ENCODE measurements around the gene LIMCH1.

The LIMCH1 gene

GRCh38 chr4:41678086-41678816, 140.3 kb downstream of the LIMCH1 start:
- Histone ChIP-seq H3F3A (ENCODE audit: control insufficient read depth, insufficient read depth) (no peaks in the 10 kb centered on the region), H3K36me3 (ENCODE audit: control insufficient read depth, low read length) (no peaks in the 10 kb centered on the region), H3K4me2 (ENCODE audit: low read length) (no peak overlapping the region), H3K9me2 (replicated peaks; ENCODE audit: control insufficient read depth, low read length) (no peaks in the 10 kb centered on the region), H3K9me3 (ENCODE audit: control insufficient read depth, insufficient read depth, low read length) (no peaks in the 10 kb centered on the region), H4K20me1 (ENCODE audit: control insufficient read depth, insufficient read depth, low read depth, low read length) (no peaks in the 10 kb centered on the region), H3K4me3 (ENCODE audit: low read length) (no peak overlapping the region), H3K79me2 (ENCODE audit: control insufficient read depth, low read length) (no peaks in the 10 kb centered on the region), H3K27me3 (ENCODE audit: control insufficient read depth, low read length) (peaks cover 8% of the 10 kb centered on the region; the same call in 1 of the 2 replicates), H3K4me1 (ENCODE audit: control insufficient read depth, low read length) (no peaks in the 10 kb centered on the region), H3K27ac (ENCODE audit: low read depth, low read length) (no peak overlapping the region)
- TF ChIP-seq EZH2phosphoT487 (IDR thresholded peaks at IDR 0.05; ENCODE audit: borderline replicate concordance, low read length) (no peak), CTCF (IDR thresholded peaks at IDR 0.05; ENCODE audit: low read depth, low read length, poor library complexity, severe bottlenecking) (no peak)

- Histone ChIP-seq H3K79me2 (ENCODE audit: control insufficient read depth, low read length) (no peaks in the 10 kb centered on the region), H3K27me3 (ENCODE audit: control insufficient read depth, low read length) (peaks cover 8% of the 10 kb centered on the region; the same call in 1 of the 2 replicates), H3K9me2 (replicated peaks; ENCODE audit: control insufficient read depth, low read length) (no peaks in the 10 kb centered on the region), H3K9me3 (ENCODE audit: control insufficient read depth, insufficient read depth, low read length) (no peaks in the 10 kb centered on the region), H3K4me3 (ENCODE audit: low read length) (no peak overlapping the region), H3K27ac (ENCODE audit: low read depth, low read length) (no peak overlapping the region), H3K4me2 (ENCODE audit: low read length) (no peak overlapping the region), H4K20me1 (ENCODE audit: control insufficient read depth, insufficient read depth, low read depth, low read length) (no peaks in the 10 kb centered on the region), H3K4me1 (ENCODE audit: control insufficient read depth, low read length) (no peaks in the 10 kb centered on the region), H3K36me3 (ENCODE audit: control insufficient read depth, low read length) (no peaks in the 10 kb centered on the region), H3F3A (ENCODE audit: control insufficient read depth, insufficient read depth) (no peaks in the 10 kb centered on the region)
- TF ChIP-seq EZH2phosphoT487 (IDR thresholded peaks at IDR 0.05; ENCODE audit: borderline replicate concordance, low read length): no peak
- no peak for TF ChIP-seq CTCF (IDR thresholded peaks at IDR 0.05; ENCODE audit: low read depth, low read length, poor library complexity, severe bottlenecking)
Measured at GRCh38 chr4:41678951-41679350, 141.0 kb downstream of the LIMCH1 start.

GRCh38 chr4:41679991-41680390, 142.0 kb downstream of the LIMCH1 start:
- H3K4me1 ChIP-seq (ENCODE audit: control insufficient read depth, low read length): no peaks in the 10 kb centered on the region
- no peaks in the 10 kb centered on the region for H3K9me2 ChIP-seq (replicated peaks; ENCODE audit: control insufficient read depth, low read length)
- H3K79me2 ChIP-seq (ENCODE audit: control insufficient read depth, low read length): no peaks in the 10 kb centered on the region
- TF ChIP-seq EZH2phosphoT487 (IDR thresholded peaks at IDR 0.05; ENCODE audit: borderline replicate concordance, low read length): no peak
- TF ChIP-seq CTCF (IDR thresholded peaks at IDR 0.05; ENCODE audit: low read depth, low read length, poor library complexity, severe bottlenecking): no peak
- no peak overlapping the region for H3K4me2 ChIP-seq (ENCODE audit: low read length)
- H3K27ac ChIP-seq (ENCODE audit: low read depth, low read length): no peak overlapping the region
- no peaks in the 10 kb centered on the region for H3K9me3 ChIP-seq (ENCODE audit: control insufficient read depth, insufficient read depth, low read length)
- no peaks in the 10 kb centered on the region for H3K36me3 ChIP-seq (ENCODE audit: control insufficient read depth, low read length)
- no peak overlapping the region for H3K4me3 ChIP-seq (ENCODE audit: low read length)
- H4K20me1 ChIP-seq (ENCODE audit: control insufficient read depth, insufficient read depth, low read depth, low read length): no peaks in the 10 kb centered on the region
- no peaks in the 10 kb centered on the region for H3F3A ChIP-seq (ENCODE audit: control insufficient read depth, insufficient read depth)
- H3K27me3 ChIP-seq (ENCODE audit: control insufficient read depth, low read length): peaks cover 8% of the 10 kb centered on the region; the same call in 1 of the 2 replicates

Data from DOHH2 (cell line).